SK-N-SH (cell line): ENCODE measurements around the gene DPAGT1. TPM values are rescaled to one million over a fixed set of nuclear protein-coding genes. Genes with fewer than 3 reads are reported as not detected.

Source experiments
- CTCF ChIA-PET: fragments of 300-600, 350-600 bp; formaldehyde crosslinking; extraction: SDS; loops from one replicate; lab custom pipeline; 2021; lab: Yijun Ruan, JAX
- POLR2A ChIA-PET: fragments of 350-600 bp; sonication (Branson Sonifier 250); formaldehyde crosslinking; extraction: SDS; loops from one replicate; lab custom pipeline; 2020; ENCODE audit warnings: antibody characterized with exemption, inconsistent platforms; lab: Yijun Ruan, JAX
- DNase-seq: peaks from one replicate; pipeline ENCODE4 v3.0.0; 2012
- H2AFZ ChIP-seq: fragments of 200-600 bp; sonication (generic); 2 replicates; pipeline ENCODE4 v1.8.1; 2016; ENCODE audit warnings: antibody characterized with exemption, mild to moderate bottlenecking, low read depth
- H3F3A ChIP-seq: fragments of 200-600 bp; sonication (generic); replicated peaks from 2 replicates; pipeline ENCODE3; 2016; ENCODE audit warnings: antibody characterized with exemption, mild to moderate bottlenecking; ENCODE audit not compliant: insufficient read depth
- H3K27ac ChIP-seq, 2 experiments: fragments of 200-500 bp in 1 of 2; fragments of 200-600 bp in 1 of 2; sonication (Bioruptor generic) in 1 of 2; sonication (generic), shearing (Covaris generic) in 1 of 2; 2 replicates each; pipeline versions ENCODE4 v1.5.1 to v1.6.1; 2014 to 2016; ENCODE audit warnings: low read depth in 2 of 2, inconsistent platforms in 1 of 2, low read length in 1 of 2, mild to moderate bottlenecking in 1 of 2, mixed read lengths in 1 of 2
- H3K27me3 ChIP-seq: fragments of 200-600 bp; sonication (generic), shearing (Covaris generic); 2 replicates; pipeline ENCODE4 v1.6.1; 2016; ENCODE audit warnings: mixed run types; ENCODE audit not compliant: insufficient read depth
- H3K36me3 ChIP-seq, 2 experiments: fragments of 200-500 bp in 1 of 2; fragments of 200-600 bp in 1 of 2; sonication (Bioruptor generic) in 1 of 2; sonication (generic) in 1 of 2; replicated peaks in 1 of 2; 2 replicates each; pipeline versions ENCODE3 to v1.5.1; 2014 to 2016; ENCODE audit warnings: low read length in 1 of 2, mild to moderate bottlenecking in 1 of 2; ENCODE audit not compliant: insufficient read depth in 2 of 2, control insufficient read depth in 1 of 2
- H3K4me1 ChIP-seq, 2 experiments: fragments of 200-500 bp in 1 of 2; fragments of 200-600 bp in 1 of 2; sonication (Bioruptor generic) in 1 of 2; sonication (generic), shearing (Covaris generic) in 1 of 2; 2 replicates each; pipeline versions ENCODE4 v1.5.1 to v1.6.1; 2014 to 2016; ENCODE audit warnings: low read depth in 1 of 2, low read length in 1 of 2, mixed run types in 1 of 2; ENCODE audit not compliant: insufficient read depth in 2 of 2, control insufficient read depth in 1 of 2
- H3K4me2 ChIP-seq: fragments of 200-600 bp; sonication (generic), shearing (Covaris generic); 2 replicates; pipeline ENCODE4 v1.6.1; 2017; ENCODE audit warnings: mixed run types
- H3K4me3 ChIP-seq, 2 experiments: fragments of 200-500 bp in 1 of 2; fragments of 200-600 bp in 1 of 2; sonication (Bioruptor generic) in 1 of 2; sonication (generic), shearing (Covaris generic) in 1 of 2; 2 replicates each; pipeline versions ENCODE4 v1.5.1 to v1.8.1; 2014 to 2016; ENCODE audit warnings: low read depth in 2 of 2, inconsistent platforms in 1 of 2, low read length in 1 of 2, mild to moderate bottlenecking in 1 of 2, mixed read lengths in 1 of 2, moderate library complexity in 1 of 2
- H3K79me2 ChIP-seq: fragments of 200-600 bp; sonication (generic); 2 replicates; pipeline ENCODE4 v1.8.1; 2017; ENCODE audit warnings: mild to moderate bottlenecking; ENCODE audit not compliant: insufficient read depth
- H3K9ac ChIP-seq: fragments of 200-600 bp; sonication (generic); 2 replicates; pipeline ENCODE4 v1.6.1; 2017; ENCODE audit warnings: mixed run types
- H3K9me2 ChIP-seq: fragments of 200-600 bp; sonication (generic); 2 replicates; pipeline ENCODE4 v1.6.1; 2017; ENCODE audit warnings: mixed run types
- H3K9me3 ChIP-seq: fragments of 200-600 bp; sonication (generic); 2 replicates; pipeline ENCODE4 v1.6.1; 2017; ENCODE audit warnings: mixed run types, mild to moderate bottlenecking, moderate library complexity
- H4K20me1 ChIP-seq: fragments of 200-600 bp; sonication (generic); 2 replicates; pipeline ENCODE4 v1.6.1; 2017; ENCODE audit warnings: mild to moderate bottlenecking, mixed run types; ENCODE audit not compliant: insufficient read depth
- EP300 ChIP-seq, 2 experiments: IDR thresholded peaks; 2 replicates each; pipeline versions ENCODE4 v1.4.0 to v1.6.1; 2012; ENCODE audit warnings: borderline replicate concordance in 1 of 2, low read depth in 1 of 2, low read length in 1 of 2
- FOSL2 ChIP-seq: IDR thresholded peaks from 2 replicates; pipeline ENCODE4 v1.4.0; 2012; ENCODE audit warnings: low read depth, mild to moderate bottlenecking, moderate library complexity, borderline replicate concordance
- GABPA ChIP-seq: IDR thresholded peaks from 2 replicates; pipeline ENCODE4 v1.4.0; 2012; ENCODE audit warnings: low read depth, mild to moderate bottlenecking
- MEF2A ChIP-seq: IDR thresholded peaks from 2 replicates; pipeline ENCODE4 v1.4.0; 2012; ENCODE audit warnings: low read depth, borderline replicate concordance
- NRF1 ChIP-seq: IDR thresholded peaks from 2 replicates; pipeline ENCODE4 v1.6.1; 2012; ENCODE audit warnings: low read depth, mild to moderate bottlenecking, low read length
- POLR2AphosphoS5 ChIP-seq: IDR thresholded peaks from 2 replicates; pipeline ENCODE4 v1.6.1; 2012; ENCODE audit warnings: low read depth, low read length
- RCOR1 ChIP-seq: fragments of 150-350 bp; IDR thresholded peaks from 2 replicates; pipeline ENCODE4 v1.6.1; 2017; ENCODE audit warnings: antibody characterized with exemption, low read length
- SMC3 ChIP-seq: IDR thresholded peaks from 2 replicates; pipeline ENCODE4 v1.6.1; 2012; ENCODE audit warnings: low read depth, low read length, improper control_type of control experiment
- TCF12 ChIP-seq: IDR thresholded peaks from 2 replicates; pipeline ENCODE4 v1.4.0; 2012
- TEAD4 ChIP-seq: IDR thresholded peaks from 2 replicates; pipeline ENCODE4 v1.4.0; 2012; ENCODE audit warnings: mild to moderate bottlenecking, borderline replicate concordance; ENCODE audit not compliant: insufficient read depth
- YY1 ChIP-seq: IDR thresholded peaks from 2 replicates; pipeline ENCODE4 v1.4.0; 2012; ENCODE audit warnings: low read depth, mild to moderate bottlenecking
- WGBS: methylation state at CpG from one replicate; pipeline ENCODE4 v1.1.6; 2017; ENCODE audit warnings: low lambda C conversion rate; 5-methylcytosine and 5-hydroxymethylcytosine counted together
- polyA plus RNA-seq, 3 experiments: library from polyadenylated mRNA; depleted of rRNA; stranded (reverse); fragments of >200 nt; gene quantifications; 2 replicates each; pipeline ENCODE4 v1.2.3, GENCODE V29; 2012
- TF ChIP-seq, protein P1 (sequence below): fragments of 200-600 bp; sonication (generic); IDR thresholded peaks from 2 replicates; pipeline ENCODE4 v1.6.1; 2017; ENCODE audit warnings: antibody characterized with exemption, mild to moderate bottlenecking, moderate library complexity
- TF ChIP-seq, protein P2 (sequence below): IDR thresholded peaks from 2 replicates; pipeline ENCODE4 v1.4.0; 2012; ENCODE audit warnings: low read depth, borderline replicate concordance
- TF ChIP-seq, protein P3 (sequence below): fragments of 150-350 bp; IDR thresholded peaks from 2 replicates; pipeline ENCODE4 v1.6.1; 2017; ENCODE audit warnings: antibody characterized with exemption, low read length, low read depth, borderline replicate concordance
- TF ChIP-seq, protein P4 (sequence below): IDR thresholded peaks from 2 replicates; pipeline ENCODE4 v1.4.0; 2012; ENCODE audit warnings: low read depth, borderline replicate concordance

The DPAGT1 gene
- polyA plus RNA-seq, 1 of the 3 experiments (the other 2 are of a cell fraction): 99.5 TPM

DNA sequence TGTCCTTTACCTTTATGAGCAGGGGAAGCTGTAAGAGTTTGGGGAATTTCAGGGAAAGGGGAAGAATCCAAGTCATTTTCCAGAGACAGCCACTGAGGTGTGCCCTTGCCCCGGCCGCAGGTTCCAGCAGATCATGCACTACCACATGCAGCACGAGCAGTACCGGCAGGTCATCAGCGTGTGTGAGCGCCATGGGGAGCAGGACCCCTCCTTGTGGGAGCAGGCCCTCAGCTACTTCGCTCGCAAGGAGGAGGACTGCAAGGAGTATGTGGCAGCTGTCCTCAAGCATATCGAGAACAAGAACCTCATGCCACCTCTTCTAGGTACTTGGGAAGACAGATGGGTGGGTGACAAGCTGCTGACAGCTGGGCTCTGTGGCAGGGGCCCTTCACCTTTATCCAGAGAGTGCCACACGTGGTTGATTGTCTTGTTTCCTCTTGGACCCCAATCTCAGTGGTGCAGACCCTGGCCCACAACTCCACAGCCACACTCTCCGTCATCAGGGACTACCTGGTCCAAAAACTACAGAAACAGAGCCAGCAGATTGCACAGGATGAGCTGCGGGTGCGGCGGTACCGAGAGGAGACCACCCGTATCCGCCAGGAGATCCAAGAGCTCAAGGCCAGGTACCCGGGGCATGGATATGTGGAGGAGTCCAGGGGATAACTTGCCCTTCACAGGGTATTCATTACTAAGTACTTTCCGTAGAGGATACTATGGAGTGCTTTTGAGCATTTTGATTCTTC lies 22.8 kb downstream of the DPAGT1 start:
- peaks cover 23 to 58% of the 10 kb centered on the region in 2 experiments for H3K36me3 ChIP-seq
- 95% methylated on average over 19 of the region's 19 CpGs for WGBS

More for the DNA sequence above, 22.8 kb downstream of the DPAGT1 start:
- no peaks in the 10 kb centered on the region for H3K27me3 ChIP-seq
- H2AFZ ChIP-seq: no peak overlapping the region
- ChIA-PET POLR2A (no interaction called here), CTCF (interaction anchor here (1.0 to 1.3 kb wide), 2 partner anchors 16 to 17 kb away, joined by 3 read pairs; a partner anchor contains a TSS)
- H3K9ac ChIP-seq: no peak overlapping the region
- H3K4me3 ChIP-seq: no peak overlapping the region
- H3K79me2 ChIP-seq: no peaks in the 10 kb centered on the region
- no peaks in the 10 kb centered on the region for H3K9me3 ChIP-seq
- H3K4me2 ChIP-seq: no peak overlapping the region
- no peak overlapping the region for H3K27ac ChIP-seq
- no peaks in the 10 kb centered on the region for H4K20me1 ChIP-seq
- TF ChIP-seq YY1: no peak
- TF ChIP-seq TCF12: no peak
- TF ChIP-seq TEAD4: no peak
- TF ChIP-seq MEF2A: no peak
- TF ChIP-seq FOSL2: no peak
- TF ChIP-seq EP300 (IDR thresholded peaks at IDR 0.05; ENCODE audit: borderline replicate concordance in 1 of 2, low read depth in 1 of 2, low read length in 1 of 2): no peak
- TF ChIP-seq, protein P1, sequence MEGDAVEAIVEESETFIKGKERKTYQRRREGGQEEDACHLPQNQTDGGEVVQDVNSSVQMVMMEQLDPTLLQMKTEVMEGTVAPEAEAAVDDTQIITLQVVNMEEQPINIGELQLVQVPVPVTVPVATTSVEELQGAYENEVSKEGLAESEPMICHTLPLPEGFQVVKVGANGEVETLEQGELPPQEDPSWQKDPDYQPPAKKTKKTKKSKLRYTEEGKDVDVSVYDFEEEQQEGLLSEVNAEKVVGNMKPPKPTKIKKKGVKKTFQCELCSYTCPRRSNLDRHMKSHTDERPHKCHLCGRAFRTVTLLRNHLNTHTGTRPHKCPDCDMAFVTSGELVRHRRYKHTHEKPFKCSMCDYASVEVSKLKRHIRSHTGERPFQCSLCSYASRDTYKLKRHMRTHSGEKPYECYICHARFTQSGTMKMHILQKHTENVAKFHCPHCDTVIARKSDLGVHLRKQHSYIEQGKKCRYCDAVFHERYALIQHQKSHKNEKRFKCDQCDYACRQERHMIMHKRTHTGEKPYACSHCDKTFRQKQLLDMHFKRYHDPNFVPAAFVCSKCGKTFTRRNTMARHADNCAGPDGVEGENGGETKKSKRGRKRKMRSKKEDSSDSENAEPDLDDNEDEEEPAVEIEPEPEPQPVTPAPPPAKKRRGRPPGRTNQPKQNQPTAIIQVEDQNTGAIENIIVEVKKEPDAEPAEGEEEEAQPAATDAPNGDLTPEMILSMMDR: no peak
- TF ChIP-seq, protein P2, sequence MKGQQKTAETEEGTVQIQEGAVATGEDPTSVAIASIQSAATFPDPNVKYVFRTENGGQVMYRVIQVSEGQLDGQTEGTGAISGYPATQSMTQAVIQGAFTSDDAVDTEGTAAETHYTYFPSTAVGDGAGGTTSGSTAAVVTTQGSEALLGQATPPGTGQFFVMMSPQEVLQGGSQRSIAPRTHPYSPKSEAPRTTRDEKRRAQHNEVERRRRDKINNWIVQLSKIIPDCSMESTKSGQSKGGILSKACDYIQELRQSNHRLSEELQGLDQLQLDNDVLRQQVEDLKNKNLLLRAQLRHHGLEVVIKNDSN: no peak
- TF ChIP-seq GABPA: no peak
- no peak for TF ChIP-seq POLR2AphosphoS5
- TF ChIP-seq, protein P3, sequence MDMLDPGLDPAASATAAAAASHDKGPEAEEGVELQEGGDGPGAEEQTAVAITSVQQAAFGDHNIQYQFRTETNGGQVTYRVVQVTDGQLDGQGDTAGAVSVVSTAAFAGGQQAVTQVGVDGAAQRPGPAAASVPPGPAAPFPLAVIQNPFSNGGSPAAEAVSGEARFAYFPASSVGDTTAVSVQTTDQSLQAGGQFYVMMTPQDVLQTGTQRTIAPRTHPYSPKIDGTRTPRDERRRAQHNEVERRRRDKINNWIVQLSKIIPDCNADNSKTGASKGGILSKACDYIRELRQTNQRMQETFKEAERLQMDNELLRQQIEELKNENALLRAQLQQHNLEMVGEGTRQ: no peak
- TF ChIP-seq NRF1: no peak
- no peak for TF ChIP-seq SMC3
- TF ChIP-seq RCOR1: no peak
- TF ChIP-seq, protein P4, sequence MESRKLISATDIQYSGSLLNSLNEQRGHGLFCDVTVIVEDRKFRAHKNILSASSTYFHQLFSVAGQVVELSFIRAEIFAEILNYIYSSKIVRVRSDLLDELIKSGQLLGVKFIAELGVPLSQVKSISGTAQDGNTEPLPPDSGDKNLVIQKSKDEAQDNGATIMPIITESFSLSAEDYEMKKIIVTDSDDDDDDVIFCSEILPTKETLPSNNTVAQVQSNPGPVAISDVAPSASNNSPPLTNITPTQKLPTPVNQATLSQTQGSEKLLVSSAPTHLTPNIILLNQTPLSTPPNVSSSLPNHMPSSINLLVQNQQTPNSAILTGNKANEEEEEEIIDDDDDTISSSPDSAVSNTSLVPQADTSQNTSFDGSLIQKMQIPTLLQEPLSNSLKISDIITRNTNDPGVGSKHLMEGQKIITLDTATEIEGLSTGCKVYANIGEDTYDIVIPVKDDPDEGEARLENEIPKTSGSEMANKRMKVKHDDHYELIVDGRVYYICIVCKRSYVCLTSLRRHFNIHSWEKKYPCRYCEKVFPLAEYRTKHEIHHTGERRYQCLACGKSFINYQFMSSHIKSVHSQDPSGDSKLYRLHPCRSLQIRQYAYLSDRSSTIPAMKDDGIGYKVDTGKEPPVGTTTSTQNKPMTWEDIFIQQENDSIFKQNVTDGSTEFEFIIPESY: no peak
- H3K9me2 ChIP-seq: no peaks in the 10 kb centered on the region
- no peaks in the 10 kb centered on the region for H3K4me1 ChIP-seq
- H3F3A ChIP-seq: peaks cover 20% of the 10 kb centered on the region
- DNase-seq: no peak
